T-cell (primary cell): ENCODE measurements around the gene SLC6A8. TPM values are rescaled to one million over a fixed set of nuclear protein-coding genes. Genes with fewer than 3 reads are reported as not detected.

Experiments used
- ATAC-seq, 4 experiments: fragments of 200-7000 bp in 3 of 4; fragments of 150-1000 bp in 1 of 4; cut with Tn5 transposase; replicated peaks in 1 of 4; 1 replicate in 3 of 4; 2 replicates in 1 of 4; pipeline ENCODE4 v1.10.0; 2021; ENCODE audit warnings: moderate library complexity in 3 of 4, mild to moderate bottlenecking in 2 of 4, moderate number of reproducible peaks in 1 of 4
- CTCF ChIA-PET, 2 donors: fragments of 300-600 bp; sonication (Branson Sonifier 250); formaldehyde crosslinking; loops; one replicate each; lab custom pipeline; 2022; ENCODE audit warnings: antibody characterized with exemption in 2 of 2; lab: Charles Lee
- POLR2A ChIA-PET, 2 donors: fragments of 300-600 bp; sonication (Branson Sonifier 250); formaldehyde crosslinking; loops; one replicate each; lab custom pipeline; 2022; ENCODE audit warnings: antibody characterized with exemption in 2 of 2; lab: Charles Lee
- DNase-seq, 35 experiments: peaks; one replicate each; pipeline versions ENCODE4 v3.0.0 to v3.0.0-alpha.2; 2013 to 2023
- H3K27ac ChIP-seq: one replicate; pipeline ENCODE4 v1.5.1; 2013; ENCODE audit warnings: low read length
- H3K27me3 ChIP-seq, 2 experiments: replicated peaks in 1 of 2; 1 replicate in 1 of 2; 2 replicates in 1 of 2; pipeline versions ENCODE4 v1.6.1 to v1.7.0; 2013; ENCODE audit warnings: low read length in 1 of 2, mixed read lengths in 1 of 2; ENCODE audit not compliant: control insufficient read depth in 2 of 2, insufficient read depth in 2 of 2; ENCODE audit errors: extremely low read depth in 1 of 2
- H3K36me3 ChIP-seq, 2 donors: 1 replicate in 1 of 2; 2 replicates in 1 of 2; pipeline versions ENCODE4 v1.6.1 to v1.7.0; 2013; ENCODE audit warnings: low read length in 1 of 2; ENCODE audit not compliant: control insufficient read depth in 2 of 2, insufficient read depth in 1 of 2; ENCODE audit errors: extremely low read depth in 1 of 2
- H3K4me1 ChIP-seq, 2 experiments: 1 replicate in 1 of 2; 2 replicates in 1 of 2; pipeline versions ENCODE4 v1.6.1 to v1.7.0; 2013; ENCODE audit warnings: low read length in 2 of 2, mixed read lengths in 1 of 2; ENCODE audit not compliant: insufficient read depth in 2 of 2, control insufficient read depth in 1 of 2; ENCODE audit errors: extremely low read depth in 1 of 2
- H3K4me3 ChIP-seq, 2 donors: 1 replicate in 1 of 2; 2 replicates in 1 of 2; pipeline versions ENCODE4 v1.5.1 to v1.7.0; 2013; ENCODE audit warnings: mild to moderate bottlenecking in 2 of 2, low read length in 1 of 2, moderate library complexity in 1 of 2; ENCODE audit not compliant: control insufficient read depth in 1 of 2; ENCODE audit errors: extremely low read depth in 1 of 2
- H3K9me3 ChIP-seq: 2 replicates; pipeline ENCODE4 v1.7.0; 2013
- H3K27ac Mint-ChIP-seq, 2 donors: one replicate each; pipeline ENCODE4 v1.8.0; 2020 to 2021; ENCODE audit warnings: mild to moderate bottlenecking in 2 of 2, mixed read lengths in 2 of 2
- H3K27me3 Mint-ChIP-seq, 2 donors: one replicate each; pipeline ENCODE4 v1.8.0; 2021 to 2022; ENCODE audit warnings: mixed read lengths in 2 of 2
- H3K36me3 Mint-ChIP-seq: one replicate; pipeline ENCODE4 v1.8.0; 2021; ENCODE audit warnings: mixed read lengths
- H3K4me1 Mint-ChIP-seq, 3 donors: one replicate each; pipeline ENCODE4 v1.8.0; 2020 to 2022; ENCODE audit warnings: mixed read lengths in 3 of 3, mild to moderate bottlenecking in 1 of 3
- H3K4me3 Mint-ChIP-seq, 3 donors: one replicate each; pipeline ENCODE4 v1.8.0; 2020 to 2022; ENCODE audit warnings: mild to moderate bottlenecking in 3 of 3, mixed read lengths in 3 of 3, moderate library complexity in 3 of 3
- H3K9me3 Mint-ChIP-seq, 3 donors: one replicate each; pipeline ENCODE4 v1.8.0; 2020 to 2022; ENCODE audit warnings: mixed read lengths in 3 of 3
- WGBS: methylation state at CpG from one replicate; pipeline ENCODE4 v1.1.5; 2013; ENCODE audit warnings: missing lambda C conversion rate; ENCODE audit not compliant: insufficient coverage; 5-methylcytosine and 5-hydroxymethylcytosine counted together
- total RNA-seq, 35 experiments: library from RNA in 6 of 35; stranded (reverse) in 6 of 35; fragments of 120-200 nt in 1 of 35; gene quantifications; one replicate each; pipeline versions ENCODE4 v1.2.1 to v1.2.4 and lab custom pipeline; 2013 to 2026

SLC6A8 gene
- total RNA-seq, 5 donors from 2014 or later (not counting 1 experiment from before 2014, with no cell fraction given) = 0.89 to 2.3 (median 1.9) TPM

DNA sequence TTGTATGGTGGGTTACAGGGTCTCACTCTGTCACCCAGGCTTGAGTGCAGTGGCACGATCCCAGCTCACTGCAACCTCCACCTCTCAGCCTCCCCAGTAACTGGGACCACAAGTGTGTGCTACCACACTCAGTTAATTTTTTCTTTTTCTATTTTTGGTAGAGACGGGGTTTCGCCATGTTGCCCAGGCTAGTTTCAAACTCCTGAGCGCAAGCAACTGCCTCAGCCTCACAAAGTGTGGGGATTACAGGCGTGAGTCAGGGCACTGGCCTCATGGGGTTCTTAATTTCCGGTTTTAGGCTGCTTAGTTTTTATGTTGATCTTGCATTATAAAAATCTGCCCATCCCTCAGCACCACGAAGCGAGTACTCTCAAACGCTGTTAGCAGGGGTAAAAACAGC, 29.7 kb downstream of the SLC6A8 start:
- Histone ChIP-seq H3K27me3 (no peaks in the 10 kb centered on the region), H3K9me3 (no peaks in the 10 kb centered on the region), H3K4me1 (peaks cover 5 to 12% of the 10 kb centered on the region in 2 experiments), H3K4me3 (no peak overlapping the region), H3K36me3 (peaks cover 0 to 71% of the 10 kb centered on the region in 2 donors), H3K27ac (no peak overlapping the region)
- H3K27me3 Mint-ChIP-seq = peaks cover 0 to 9% of the 10 kb centered on the region in 2 donors
- no CpG with 5 or more reads among the region's 9 CpGs for WGBS
- H3K36me3 Mint-ChIP-seq = peaks cover 19% of the 10 kb centered on the region
- peaks cover 10 to 29% (median 25%) of the 10 kb centered on the region in 3 donors for H3K4me1 Mint-ChIP-seq
- no peak overlapping the region for H3K27ac Mint-ChIP-seq
- H3K9me3 Mint-ChIP-seq = no peaks in the 10 kb centered on the region
- H3K4me3 Mint-ChIP-seq = no peak overlapping the region
- ChIA-PET CTCF (no interaction called here), POLR2A (no interaction called here)
- no peak for ATAC-seq
- no peak for DNase-seq

DNA sequence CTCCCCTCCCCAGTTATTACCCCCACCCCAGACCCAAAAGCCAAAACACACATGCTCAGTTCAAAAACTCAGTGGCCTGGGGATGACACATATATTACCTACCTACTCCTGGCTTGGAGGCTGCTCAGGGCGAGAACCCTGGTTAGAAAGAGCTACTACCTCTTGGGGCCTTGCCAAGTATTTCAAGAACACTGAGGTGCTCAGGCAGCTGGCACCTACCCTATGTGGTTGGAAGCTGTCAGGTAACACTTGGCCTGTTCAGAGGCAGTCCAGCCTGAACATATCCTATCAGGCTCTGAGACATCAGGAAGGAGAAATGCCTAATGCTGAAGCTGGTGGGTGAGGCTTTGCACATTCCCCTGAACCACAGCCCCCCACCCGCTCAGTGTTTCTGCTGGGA, 31.5 kb downstream of the SLC6A8 start:
- no peaks in the 10 kb centered on the region for H3K27me3 ChIP-seq
- CTCF ChIA-PET = no interaction called here
- H3K36me3 Mint-ChIP-seq = peaks cover 12% of the 10 kb centered on the region

GRCh38 chrX:153719701-153720100, 32.0 kb downstream of the SLC6A8 start:
- POLR2A ChIA-PET = no interaction called here

More for the DNA sequence above, 31.5 kb downstream of the SLC6A8 start:
- peaks cover 0 to 7% of the 10 kb centered on the region in 2 donors for H3K27me3 Mint-ChIP-seq
- H3K9me3 Mint-ChIP-seq = no peaks in the 10 kb centered on the region
- H3K4me1 ChIP-seq = peaks cover 8 to 22% of the 10 kb centered on the region in 2 experiments
- H3K9me3 ChIP-seq = no peaks in the 10 kb centered on the region
- POLR2A ChIA-PET = interaction anchor here in 1 of 2 donors (0.6 kb wide), 1 partner anchor 1047 kb away, joined by 3 read pairs; no protein-coding TSS in a partner anchor
- H3K36me3 ChIP-seq = peaks cover 0 to 62% of the 10 kb centered on the region in 2 donors
- no peak overlapping the region for H3K4me3 ChIP-seq
- DNase-seq (no peak), ATAC-seq (no peak)
- no CpG with 5 or more reads among the region's 2 CpGs for WGBS
- peaks cover 14 to 33% (median 30%) of the 10 kb centered on the region in 3 donors for H3K4me1 Mint-ChIP-seq
- H3K27ac ChIP-seq = no peak overlapping the region
- H3K4me3 Mint-ChIP-seq = no peak overlapping the region
- H3K27ac Mint-ChIP-seq = no peak overlapping the region

DNA sequence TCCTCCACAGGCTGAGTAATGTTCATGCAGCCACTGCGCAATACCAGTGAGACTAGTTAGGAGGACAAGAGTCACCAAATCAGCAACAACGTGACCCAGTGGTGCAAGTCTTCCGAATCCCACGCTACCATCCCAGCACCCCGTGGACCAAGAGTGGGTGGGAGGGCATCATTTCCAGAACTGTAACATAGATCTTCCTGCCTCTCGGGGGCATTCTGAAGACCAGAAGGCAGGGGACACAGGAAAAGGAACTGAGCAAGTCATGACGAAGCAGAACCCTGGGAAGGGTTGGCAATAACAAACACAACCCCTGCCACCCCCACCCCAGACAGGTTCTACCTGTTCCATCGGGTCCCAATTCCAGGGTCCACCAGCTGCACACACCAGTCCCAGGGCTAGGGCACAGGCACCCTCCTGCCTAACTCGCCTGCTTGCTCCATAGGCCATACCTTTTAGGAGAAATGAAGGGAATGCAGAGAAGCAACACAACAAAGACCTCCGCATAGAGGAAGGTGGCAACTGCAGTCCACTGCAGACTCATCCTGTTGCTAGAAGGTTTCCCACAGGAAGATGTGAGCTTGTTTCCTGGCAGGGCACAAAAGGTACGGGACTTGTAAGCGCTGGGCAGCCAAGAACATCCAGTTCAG, 35.1 kb downstream of the SLC6A8 start:
- ChIA-PET CTCF (interaction anchor here (0.6 to 1.2 kb wide), 2 partner anchors 16 to 71 kb away, joined by 3 read pairs; partner anchors contain the start of genes IDH3G (in 1 of the 2) and SSR4 (in 1 of the 2)), POLR2A (no interaction called here)
- Mint-ChIP-seq H3K4me1 (peaks cover 23 to 52% (median 41%) of the 10 kb centered on the region in 3 donors), H3K4me3 (peak overlapping the region; percentile 80 to 85 (median 82)), H3K36me3 (peaks cover 11% of the 10 kb centered on the region), H3K27ac (peak overlapping the region; percentile 73 to 81), H3K27me3 (peaks cover 0 to 5% of the 10 kb centered on the region in 2 donors), H3K9me3 (no peaks in the 10 kb centered on the region)
- Histone ChIP-seq H3K4me1 (peaks cover 8 to 51% of the 10 kb centered on the region in 2 experiments), H3K27me3 (no peaks in the 10 kb centered on the region), H3K27ac (peak overlapping the region; percentile 29), H3K9me3 (no peaks in the 10 kb centered on the region), H3K36me3 (peaks cover 0 to 31% of the 10 kb centered on the region in 2 donors), H3K4me3 (peak overlapping the region; percentile 65 to 72)
- WGBS = no CpG with 5 or more reads among the region's 12 CpGs
- DNase-seq (no peak), ATAC-seq (no peak)

More at GRCh38 chrX:153719701-153720100, 32.0 kb downstream of the SLC6A8 start:
- H3K36me3 ChIP-seq = peaks cover 0 to 57% of the 10 kb centered on the region in 2 donors
- H3K9me3 Mint-ChIP-seq = no peaks in the 10 kb centered on the region
- ATAC-seq (no peak), DNase-seq (no peak)
- no peak overlapping the region for H3K27ac Mint-ChIP-seq
- H3K4me1 Mint-ChIP-seq = peaks cover 14 to 33% (median 30%) of the 10 kb centered on the region in 3 donors
- H3K9me3 ChIP-seq = no peaks in the 10 kb centered on the region
- peaks cover 0 to 5% of the 10 kb centered on the region in 2 donors for H3K27me3 Mint-ChIP-seq
- no peak overlapping the region for H3K27ac ChIP-seq
- CTCF ChIA-PET = interaction anchor here (0.6 kb wide), 2 partner anchors 40 to 180 kb away, joined by 3 to 6 read pairs; no protein-coding TSS in a partner anchor
- WGBS = no CpG with 5 or more reads among the region's 2 CpGs
- peaks cover 11% of the 10 kb centered on the region for H3K36me3 Mint-ChIP-seq
- H3K4me3 ChIP-seq = no peak overlapping the region
- H3K4me3 Mint-ChIP-seq = no peak overlapping the region
- peaks cover 8 to 23% of the 10 kb centered on the region in 2 experiments for H3K4me1 ChIP-seq
- H3K27me3 ChIP-seq = no peaks in the 10 kb centered on the region

DNA sequence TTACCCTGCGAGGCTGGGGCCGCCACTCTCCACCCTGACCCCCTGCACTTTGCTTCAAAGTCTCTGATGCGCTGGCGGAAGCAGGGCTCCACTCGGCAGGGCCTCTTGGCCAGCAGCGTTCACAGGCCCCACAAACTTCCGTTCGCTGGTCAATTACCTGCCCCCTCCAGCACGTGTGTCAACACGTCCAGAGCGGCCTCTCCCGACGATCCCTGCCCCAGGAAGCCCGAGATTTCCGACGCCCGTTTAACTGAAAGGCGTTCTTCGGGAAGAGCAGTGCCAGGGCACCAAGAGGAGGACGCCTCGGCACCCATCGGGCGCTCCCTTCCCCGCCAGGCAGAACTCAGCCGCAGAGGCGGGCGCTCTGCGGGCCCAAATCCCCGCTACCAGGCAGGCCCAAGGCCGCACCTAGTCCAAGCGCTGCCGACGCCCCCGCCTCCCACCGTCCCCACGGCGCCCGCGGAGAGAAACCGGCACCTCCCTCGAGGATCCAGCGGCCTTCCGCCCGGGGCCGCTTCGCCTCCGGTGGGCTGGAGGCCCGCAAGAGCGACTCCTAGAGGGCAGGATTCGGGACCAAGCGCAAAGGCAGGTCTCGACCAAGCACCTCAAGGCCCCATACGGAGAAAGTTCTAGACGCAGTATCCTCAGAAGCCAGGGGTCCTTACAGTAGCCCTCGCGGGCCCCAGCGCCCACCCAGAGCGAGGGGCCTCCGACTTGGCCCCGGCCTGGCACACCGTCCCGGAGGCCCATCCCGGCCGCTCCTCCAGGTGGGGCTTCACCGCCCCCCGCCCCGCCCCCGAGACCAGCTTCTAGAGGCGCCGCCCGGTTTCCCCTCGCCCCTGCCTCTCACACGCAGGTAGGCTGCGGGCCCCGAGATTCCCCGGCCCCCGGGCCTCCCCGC, 35.9 kb downstream of the SLC6A8 start:
- ChIA-PET CTCF (interaction anchor here (0.6 to 1.2 kb wide), 3 partner anchors 17 to 313 kb away, joined by 3 to 4 read pairs (median 3); partner anchors contain the start of genes IDH3G (in 1 of the 2) and SSR4 (in 1 of the 2)), POLR2A (interaction anchor here in 1 of 2 donors (0.6 kb wide), 1 partner anchor 207 kb away, joined by 5 read pairs; no protein-coding TSS in a partner anchor)
- DNase-seq (peak in 28 of 35 experiments; percentile 16 to 71 (median 38)), ATAC-seq (peak; percentile 37 to 61 (median 42))
- Mint-ChIP-seq H3K4me1 (peaks cover 23 to 53% (median 41%) of the 10 kb centered on the region in 3 donors), H3K4me3 (peak overlapping the region; percentile 80 to 85 (median 82)), H3K36me3 (peaks cover 11% of the 10 kb centered on the region), H3K27me3 (peaks cover 0 to 5% of the 10 kb centered on the region in 2 donors), H3K27ac (peak overlapping the region; percentile 80 to 81), H3K9me3 (no peaks in the 10 kb centered on the region)
- Histone ChIP-seq H3K9me3 (no peaks in the 10 kb centered on the region), H3K4me1 (peaks cover 8 to 57% of the 10 kb centered on the region in 2 experiments), H3K4me3 (peak overlapping the region; percentile 65 to 72), H3K36me3 (peaks cover 0 to 30% of the 10 kb centered on the region in 2 donors), H3K27ac (peak overlapping the region; percentile 34), H3K27me3 (no peaks in the 10 kb centered on the region)
- WGBS = under 1% methylated on average over 60 of the region's 78 CpGs
